K562 (cell line): Measurements from ENCODE around the gene CDYL2. TPM values are rescaled to one million over a fixed set of nuclear protein-coding genes. Genes with fewer than 3 reads are reported as not detected.

ENCODE experiments used
- ATAC-seq: fragments of 200-7000 bp; cut with Tn5 transposase; 3 replicates; pipeline ENCODE4 v1.9.1; 2020; ENCODE audit warnings: moderate library complexity
- BruUV-seq: library from RNA; stranded (reverse); fragments of 400-500 nt; replicated peaks from 2 replicates; lab custom pipeline; 2021; lab: Mats Ljungman, UMichigan
- CTCF ChIA-PET: fragments of 300-600 bp; formaldehyde crosslinking; extraction: SDS; loops from one replicate; lab custom pipeline; 2021; ENCODE audit warnings: low intra/inter-chr PET ratio; lab: Yijun Ruan, JAX
- POLR2A ChIA-PET: fragments of 300-600, 350-650 bp; sonication (Branson Sonifier 250); formaldehyde crosslinking; extraction: SDS; loops from one replicate; lab custom pipeline; 2021; ENCODE audit warnings: antibody characterized with exemption, inconsistent platforms; lab: Yijun Ruan, JAX
- DNase-seq, 4 experiments: peaks; one replicate each; pipeline versions ENCODE4 v3.0.0 to v3.0.0-alpha.2; 2011 to 2018; ENCODE audit warnings: low spot score in 3 of 4, mixed read lengths in 3 of 4; ENCODE audit errors: extremely low read depth in 1 of 4
- FAIRE-seq: peaks from 2 replicates; lab custom pipeline; 2011; peaks lifted over from hg19 to GRCh38; lab: Jason Lieb, UNC
- H2AFZ ChIP-seq: 2 replicates; pipeline ENCODE4 v1.6.0; 2011; ENCODE audit warnings: low read depth, low read length, control low read depth, inconsistent platforms
- H3K27ac ChIP-seq: fragments of 200-600 bp; 3 replicates; pipeline ENCODE4 v1.8.0; 2011; ENCODE audit warnings: low read depth, mild to moderate bottlenecking, control low read depth, inconsistent platforms, low read length, moderate library complexity, mixed read lengths; ENCODE audit errors: extremely low read depth
- H3K27me3 ChIP-seq, 2 experiments: fragments of 300-600 bp in 1 of 2; 2 replicates in 1 of 2; 3 replicates in 1 of 2; pipeline versions ENCODE4 v1.6.0 to v1.8.0; 2011; ENCODE audit warnings: inconsistent platforms in 2 of 2, low read length in 2 of 2, mild to moderate bottlenecking in 1 of 2, mixed read lengths in 1 of 2, moderate library complexity in 1 of 2; ENCODE audit not compliant: control insufficient read depth in 2 of 2, insufficient read depth in 2 of 2
- H3K36me3 ChIP-seq: fragments of 300-600 bp; 3 replicates; pipeline ENCODE4 v1.8.0; 2011; ENCODE audit warnings: mild to moderate bottlenecking, low read length, inconsistent platforms; ENCODE audit not compliant: control insufficient read depth, insufficient read depth
- H3K4me1 ChIP-seq, 2 experiments: fragments of 200-600 bp in 1 of 2; replicated peaks in 1 of 2; 2 replicates in 1 of 2; 3 replicates in 1 of 2; pipeline versions ENCODE4 v1.5.1 to v1.8.0; 2011; ENCODE audit warnings: inconsistent platforms in 2 of 2, low read length in 2 of 2, mild to moderate bottlenecking in 1 of 2, mixed read lengths in 1 of 2, moderate library complexity in 1 of 2; ENCODE audit not compliant: control insufficient read depth in 2 of 2, insufficient read depth in 2 of 2
- H3K4me2 ChIP-seq: 2 replicates; pipeline ENCODE4 v1.6.1; 2011; ENCODE audit warnings: low read length, control low read depth, inconsistent platforms, mixed read lengths; ENCODE audit not compliant: insufficient read depth
- H3K4me3 ChIP-seq: fragments of 200-600 bp; sonication (generic), shearing (Covaris generic); 2 replicates; pipeline ENCODE4 v1.5.1; 2016; ENCODE audit warnings: control low read depth, inconsistent platforms
- H3K79me2 ChIP-seq: fragments of 200-600 bp; 3 replicates; pipeline ENCODE4 v1.8.0; 2011; ENCODE audit warnings: low read length, inconsistent platforms; ENCODE audit not compliant: control insufficient read depth, insufficient read depth
- H3K9ac ChIP-seq, 2 experiments: 2 replicates each; pipeline versions ENCODE4 v1.6.0 to v1.6.1; 2011; ENCODE audit warnings: low read depth in 2 of 2, low read length in 2 of 2, control low read depth in 1 of 2, inconsistent platforms in 1 of 2, mild to moderate bottlenecking in 1 of 2, mixed read lengths in 1 of 2; ENCODE audit not compliant: insufficient read depth in 1 of 2
- H3K9me1 ChIP-seq: one replicate; pipeline ENCODE4 v1.6.0; 2011; ENCODE audit warnings: inconsistent platforms, mild to moderate bottlenecking, low read length, moderate library complexity; ENCODE audit not compliant: control insufficient read depth, insufficient read depth
- H3K9me3 ChIP-seq: replicated peaks from 2 replicates; pipeline ENCODE4 v1.5.1; 2011; ENCODE audit warnings: low read depth, low read length, inconsistent platforms; ENCODE audit not compliant: control insufficient read depth, insufficient read depth
- H4K20me1 ChIP-seq: replicated peaks from 2 replicates; pipeline ENCODE4 v1.6.1; 2011; ENCODE audit warnings: low read length, inconsistent platforms, mixed read lengths; ENCODE audit not compliant: control insufficient read depth, insufficient read depth
- DPF2 ChIP-seq: fragments of 450-650 bp; IDR thresholded peaks from 2 replicates; pipeline ENCODE4 v1.6.1; 2016
- KAT2B ChIP-seq: IDR thresholded peaks from one replicate; pipeline ENCODE4 v1.6.1; 2012; ENCODE audit warnings: low read depth, mild to moderate bottlenecking, control low read depth, inconsistent platforms, low read length, moderate library complexity
- NFATC3 ChIP-seq: fragments of 450-650 bp; IDR thresholded peaks from 2 replicates; pipeline ENCODE4 v1.6.1; 2017; ENCODE audit warnings: mild to moderate bottlenecking
- RUNX1 ChIP-seq: sonication (generic); IDR thresholded peaks from 2 replicates; pipeline ENCODE4 v1.6.1; 2016; ENCODE audit warnings: antibody characterized with exemption, low read depth
- ZNF12 ChIP-seq: sonication (generic); formaldehyde crosslinking; IDR thresholded peaks from 2 replicates; pipeline ENCODE4 v1.4.0; 2020; ENCODE audit warnings: mild to moderate bottlenecking, missing genetic modification reagents
- WGBS: fragments of 100-300 bp; shearing (Covaris generic); methylation state at CpG from one replicate; pipeline ENCODE4 v1.1.6; 2016; ENCODE audit warnings: low coverage, mixed read lengths; ENCODE audit not compliant: insufficient coverage; ENCODE audit errors: missing lambda C conversion rate; 5-methylcytosine and 5-hydroxymethylcytosine counted together
- in situ Hi-C: fragments of 300-500 bp; cut with MboI; formaldehyde crosslinking; loops from 4 replicates; pipeline ENCODE4 v1.15.0; 2018; ENCODE audit warnings: inconsistent platforms, mixed read lengths
- intact Hi-C: fragments of 100-400 bp; cut with micrococcal nuclease; formaldehyde crosslinking; loops from 2 replicates; pipeline ENCODE4 v1.14.2; 2022
- polyA plus RNA-seq, 8 experiments: library from polyadenylated mRNA; depleted of rRNA in 4 of 8; stranded (reverse) in 5 of 8; unstranded in 3 of 8; fragments of >200 nt; fragmentation: Nextera tagmentation in 2 of 8; fragmentation: Illumina TruSeq in 1 of 8; extraction: Ambion mirVana in 2 of 8; extraction: Trizol in 1 of 8; gene quantifications; 2 replicates each; pipeline versions ENCODE4 v1.2.1 to v1.2.3, GENCODE V29; 2011 to 2014; ENCODE audit warnings: inconsistent platforms in 1 of 8, missing spikeins in 1 of 8
- total RNA-seq, 7 experiments: library from RNA; depleted of rRNA in 6 of 7; stranded (reverse); fragments of >200 nt in 6 of 7; fragmentation: Illumina TruSeq in 2 of 7; extraction: Trizol in 2 of 7; gene quantifications; 2 replicates each; pipeline versions ENCODE4 v1.2.1 to v1.2.3, GENCODE V29; 2011 to 2021; ENCODE audit warnings: low replicate concordance in 1 of 7
- TF ChIP-seq, protein P1 (sequence below): fragments of 200-600 bp; sonication (generic); IDR thresholded peaks from one replicate; pipeline ENCODE4 v1.6.1; 2012; ENCODE audit warnings: mild to moderate bottlenecking, low read depth, low read length, inconsistent platforms

Gene CDYL2
- total and polyA plus RNA-seq, 9 of the 15 experiments (the other 6 are each of a cell fraction or from before 2014, with no cell fraction given): under 0.01 to 0.04 (median 0.01) TPM; not detected in 6

- intact Hi-C loops: no loop called here
- no peaks in the 10 kb centered on the region for H3K36me3 ChIP-seq
- no peak overlapping the region for H3K4me2 ChIP-seq
- no peaks in the 10 kb centered on the region for H3K27me3 ChIP-seq
- no peaks in the 10 kb centered on the region for H3K79me2 ChIP-seq
- ATAC-seq (no peak), FAIRE-seq (no peak), DNase-seq (no peak)
- no peak overlapping the region for H2AFZ ChIP-seq
- no peak overlapping the region for H3K4me3 ChIP-seq
- no TSS peak for BruUV-seq
- H3K9me3 ChIP-seq: no peaks in the 10 kb centered on the region
- in situ Hi-C loops: no loop called here
- no peak overlapping the region for H3K27ac ChIP-seq
- H3K4me1 ChIP-seq: no peaks in the 10 kb centered on the region
- ChIA-PET CTCF (no interaction called here), POLR2A (no interaction called here)
- H3K9me1 ChIP-seq: no peaks in the 10 kb centered on the region
- H3K9ac ChIP-seq: no peak overlapping the region
- H4K20me1 ChIP-seq: no peaks in the 10 kb centered on the region
- TF ChIP-seq, protein P1, sequence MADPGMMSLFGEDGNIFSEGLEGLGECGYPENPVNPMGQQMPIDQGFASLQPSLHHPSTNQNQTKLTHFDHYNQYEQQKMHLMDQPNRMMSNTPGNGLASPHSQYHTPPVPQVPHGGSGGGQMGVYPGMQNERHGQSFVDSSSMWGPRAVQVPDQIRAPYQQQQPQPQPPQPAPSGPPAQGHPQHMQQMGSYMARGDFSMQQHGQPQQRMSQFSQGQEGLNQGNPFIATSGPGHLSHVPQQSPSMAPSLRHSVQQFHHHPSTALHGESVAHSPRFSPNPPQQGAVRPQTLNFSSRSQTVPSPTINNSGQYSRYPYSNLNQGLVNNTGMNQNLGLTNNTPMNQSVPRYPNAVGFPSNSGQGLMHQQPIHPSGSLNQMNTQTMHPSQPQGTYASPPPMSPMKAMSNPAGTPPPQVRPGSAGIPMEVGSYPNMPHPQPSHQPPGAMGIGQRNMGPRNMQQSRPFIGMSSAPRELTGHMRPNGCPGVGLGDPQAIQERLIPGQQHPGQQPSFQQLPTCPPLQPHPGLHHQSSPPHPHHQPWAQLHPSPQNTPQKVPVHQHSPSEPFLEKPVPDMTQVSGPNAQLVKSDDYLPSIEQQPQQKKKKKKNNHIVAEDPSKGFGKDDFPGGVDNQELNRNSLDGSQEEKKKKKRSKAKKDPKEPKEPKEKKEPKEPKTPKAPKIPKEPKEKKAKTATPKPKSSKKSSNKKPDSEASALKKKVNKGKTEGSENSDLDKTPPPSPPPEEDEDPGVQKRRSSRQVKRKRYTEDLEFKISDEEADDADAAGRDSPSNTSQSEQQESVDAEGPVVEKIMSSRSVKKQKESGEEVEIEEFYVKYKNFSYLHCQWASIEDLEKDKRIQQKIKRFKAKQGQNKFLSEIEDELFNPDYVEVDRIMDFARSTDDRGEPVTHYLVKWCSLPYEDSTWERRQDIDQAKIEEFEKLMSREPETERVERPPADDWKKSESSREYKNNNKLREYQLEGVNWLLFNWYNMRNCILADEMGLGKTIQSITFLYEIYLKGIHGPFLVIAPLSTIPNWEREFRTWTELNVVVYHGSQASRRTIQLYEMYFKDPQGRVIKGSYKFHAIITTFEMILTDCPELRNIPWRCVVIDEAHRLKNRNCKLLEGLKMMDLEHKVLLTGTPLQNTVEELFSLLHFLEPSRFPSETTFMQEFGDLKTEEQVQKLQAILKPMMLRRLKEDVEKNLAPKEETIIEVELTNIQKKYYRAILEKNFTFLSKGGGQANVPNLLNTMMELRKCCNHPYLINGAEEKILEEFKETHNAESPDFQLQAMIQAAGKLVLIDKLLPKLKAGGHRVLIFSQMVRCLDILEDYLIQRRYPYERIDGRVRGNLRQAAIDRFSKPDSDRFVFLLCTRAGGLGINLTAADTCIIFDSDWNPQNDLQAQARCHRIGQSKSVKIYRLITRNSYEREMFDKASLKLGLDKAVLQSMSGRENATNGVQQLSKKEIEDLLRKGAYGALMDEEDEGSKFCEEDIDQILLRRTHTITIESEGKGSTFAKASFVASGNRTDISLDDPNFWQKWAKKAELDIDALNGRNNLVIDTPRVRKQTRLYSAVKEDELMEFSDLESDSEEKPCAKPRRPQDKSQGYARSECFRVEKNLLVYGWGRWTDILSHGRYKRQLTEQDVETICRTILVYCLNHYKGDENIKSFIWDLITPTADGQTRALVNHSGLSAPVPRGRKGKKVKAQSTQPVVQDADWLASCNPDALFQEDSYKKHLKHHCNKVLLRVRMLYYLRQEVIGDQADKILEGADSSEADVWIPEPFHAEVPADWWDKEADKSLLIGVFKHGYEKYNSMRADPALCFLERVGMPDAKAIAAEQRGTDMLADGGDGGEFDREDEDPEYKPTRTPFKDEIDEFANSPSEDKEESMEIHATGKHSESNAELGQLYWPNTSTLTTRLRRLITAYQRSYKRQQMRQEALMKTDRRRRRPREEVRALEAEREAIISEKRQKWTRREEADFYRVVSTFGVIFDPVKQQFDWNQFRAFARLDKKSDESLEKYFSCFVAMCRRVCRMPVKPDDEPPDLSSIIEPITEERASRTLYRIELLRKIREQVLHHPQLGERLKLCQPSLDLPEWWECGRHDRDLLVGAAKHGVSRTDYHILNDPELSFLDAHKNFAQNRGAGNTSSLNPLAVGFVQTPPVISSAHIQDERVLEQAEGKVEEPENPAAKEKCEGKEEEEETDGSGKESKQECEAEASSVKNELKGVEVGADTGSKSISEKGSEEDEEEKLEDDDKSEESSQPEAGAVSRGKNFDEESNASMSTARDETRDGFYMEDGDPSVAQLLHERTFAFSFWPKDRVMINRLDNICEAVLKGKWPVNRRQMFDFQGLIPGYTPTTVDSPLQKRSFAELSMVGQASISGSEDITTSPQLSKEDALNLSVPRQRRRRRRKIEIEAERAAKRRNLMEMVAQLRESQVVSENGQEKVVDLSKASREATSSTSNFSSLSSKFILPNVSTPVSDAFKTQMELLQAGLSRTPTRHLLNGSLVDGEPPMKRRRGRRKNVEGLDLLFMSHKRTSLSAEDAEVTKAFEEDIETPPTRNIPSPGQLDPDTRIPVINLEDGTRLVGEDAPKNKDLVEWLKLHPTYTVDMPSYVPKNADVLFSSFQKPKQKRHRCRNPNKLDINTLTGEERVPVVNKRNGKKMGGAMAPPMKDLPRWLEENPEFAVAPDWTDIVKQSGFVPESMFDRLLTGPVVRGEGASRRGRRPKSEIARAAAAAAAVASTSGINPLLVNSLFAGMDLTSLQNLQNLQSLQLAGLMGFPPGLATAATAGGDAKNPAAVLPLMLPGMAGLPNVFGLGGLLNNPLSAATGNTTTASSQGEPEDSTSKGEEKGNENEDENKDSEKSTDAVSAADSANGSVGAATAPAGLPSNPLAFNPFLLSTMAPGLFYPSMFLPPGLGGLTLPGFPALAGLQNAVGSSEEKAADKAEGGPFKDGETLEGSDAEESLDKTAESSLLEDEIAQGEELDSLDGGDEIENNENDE: no peak
- no peak for TF ChIP-seq NFATC3
- TF ChIP-seq KAT2B: no peak
- no peak for TF ChIP-seq DPF2
- TF ChIP-seq RUNX1: no peak
- no peak for TF ChIP-seq ZNF12 (CRISPR knock-in tag)
- 0% methylated on average over 4 of the region's 4 CpGs for WGBS
Observed at GRCh38 chr16:80746231-80746630, 58.2 kb downstream of the CDYL2 start.
